Colon (tissue), 2 donors: Measurements from ENCODE around the gene CPT1B.
"Not testable (repeated sequence)": the region's sequence is repeated elsewhere in the genome, so short reads cannot be mapped to it uniquely, and the experiment has no call there.

Experiments used
- FAIRE-seq: peaks from 2 replicates; lab custom pipeline; 2012; peaks lifted over from hg19 to GRCh38; lab: Jason Lieb, UNC
- donor health status: control.
- donor health status: control.

CPT1B gene

GRCh38 chr22:50609599-50609998 lies 31.4 kb upstream of the CPT1B start:
- FAIRE-seq = no peak

- FAIRE-seq = no peak
Measured at GRCh38 chr22:50608996-50609395, 30.8 kb upstream of the CPT1B start.

- not testable (repeated sequence) for FAIRE-seq
Measured at GRCh38 chr22:50608058-50608840, 30.0 kb upstream of the CPT1B start.

- FAIRE-seq = no peak
Measured at GRCh38 chr22:50607659-50608020, 29.4 kb upstream of the CPT1B start.

- FAIRE-seq = no peak
Measured at GRCh38 chr22:50606946-50607658, 28.9 kb upstream of the CPT1B start.

- FAIRE-seq = no peak
Measured at GRCh38 chr22:50606165-50606945, 28.1 kb upstream of the CPT1B start.

DNA sequence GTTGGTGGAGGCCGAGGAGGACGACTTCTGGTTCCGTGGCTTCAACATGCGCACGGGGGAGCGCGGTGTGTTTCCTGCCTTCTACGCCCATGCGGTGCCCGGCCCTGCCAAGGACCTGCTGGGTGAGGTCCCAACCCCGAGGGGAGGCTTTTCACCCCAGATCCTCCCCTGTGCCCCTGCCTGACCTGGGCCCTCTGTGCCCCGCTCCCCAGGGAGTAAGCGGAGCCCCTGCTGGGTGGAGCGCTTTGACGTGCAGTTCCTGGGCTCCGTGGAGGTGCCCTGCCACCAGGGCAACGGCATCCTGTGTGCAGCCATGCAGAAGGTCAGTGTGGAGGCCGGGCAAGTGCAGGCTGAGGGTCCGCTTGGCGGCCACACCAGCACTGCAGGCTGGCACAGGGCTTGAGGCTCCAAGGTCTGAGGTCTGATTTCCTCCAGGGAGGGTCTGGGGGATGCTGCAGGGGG lies 27.4 kb upstream of the CPT1B start:
- no peak for FAIRE-seq

- no peak for FAIRE-seq
Measured at GRCh38 chr22:50605002-50605612, 26.9 kb upstream of the CPT1B start.

DNA sequence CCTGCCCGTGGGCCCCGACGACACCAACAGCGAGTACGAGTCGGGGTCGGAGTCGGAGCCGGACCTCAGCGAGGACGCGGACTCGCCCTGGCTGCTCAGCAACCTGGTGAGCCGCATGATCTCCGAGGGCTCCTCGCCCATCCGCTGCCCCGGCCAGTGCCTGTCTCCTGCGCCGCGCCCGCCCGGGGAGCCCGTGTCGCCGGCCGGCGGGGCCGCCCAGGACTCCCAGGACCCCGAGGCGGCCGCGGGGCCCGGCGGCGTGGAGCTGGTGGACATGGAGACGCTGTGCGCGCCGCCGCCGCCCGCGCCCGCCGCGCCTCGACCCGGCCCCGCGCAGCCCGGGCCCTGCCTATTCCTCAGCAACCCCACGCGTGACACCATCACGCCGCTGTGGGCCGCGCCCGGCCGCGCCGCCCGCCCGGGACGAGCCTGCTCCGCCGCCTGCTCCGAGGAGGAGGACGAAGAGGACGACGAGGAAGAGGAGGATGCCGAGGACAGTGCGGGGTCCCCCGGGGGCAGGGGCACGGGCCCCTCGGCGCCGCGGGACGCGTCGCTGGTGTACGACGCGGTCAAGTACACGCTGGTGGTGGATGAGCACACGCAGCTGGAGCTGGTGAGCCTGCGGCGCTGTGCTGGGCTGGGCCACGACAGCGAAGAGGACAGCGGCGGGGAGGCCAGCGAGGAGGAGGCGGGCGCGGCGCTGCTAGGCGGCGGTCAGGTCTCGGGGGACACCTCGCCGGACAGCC lies 26.2 kb upstream of the CPT1B start:
- FAIRE-seq = no peak

DNA sequence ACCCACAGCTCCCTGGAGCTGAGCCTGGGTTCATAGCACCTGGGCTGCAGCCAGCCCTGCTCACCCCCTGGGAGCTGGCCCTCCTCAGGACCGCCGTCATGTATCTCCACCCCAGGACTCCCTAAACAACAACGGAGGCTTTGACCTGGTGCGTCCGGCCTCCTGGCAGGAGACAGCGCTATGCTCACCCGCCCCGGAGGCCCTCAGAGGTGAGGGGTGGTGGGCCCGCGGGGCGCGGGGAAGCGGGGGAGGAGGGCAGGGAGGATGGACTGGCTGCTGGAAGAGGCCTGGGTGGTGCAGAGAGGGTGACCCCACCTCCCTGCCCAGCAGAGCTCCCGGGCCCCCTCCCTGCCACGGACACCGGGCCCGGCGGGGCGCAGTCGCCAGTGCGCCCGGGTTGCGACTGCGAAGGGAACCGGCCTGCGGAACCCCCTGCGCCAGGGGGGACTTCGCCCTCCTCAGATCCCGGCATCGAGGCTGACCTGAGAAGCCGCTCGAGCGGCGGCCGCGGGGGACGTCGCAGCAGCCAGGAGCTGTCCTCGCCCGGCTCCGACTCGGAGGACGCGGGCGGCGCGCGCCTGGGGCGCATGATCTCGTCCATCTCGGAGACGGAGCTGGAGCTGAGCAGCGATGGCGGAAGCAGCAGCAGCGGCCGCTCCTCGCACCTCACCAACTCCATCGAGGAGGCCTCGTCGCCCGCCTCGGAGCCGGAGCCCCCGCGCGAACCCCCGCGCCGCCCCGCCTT lies 25.5 kb upstream of the CPT1B start:
- FAIRE-seq = no peak

DNA sequence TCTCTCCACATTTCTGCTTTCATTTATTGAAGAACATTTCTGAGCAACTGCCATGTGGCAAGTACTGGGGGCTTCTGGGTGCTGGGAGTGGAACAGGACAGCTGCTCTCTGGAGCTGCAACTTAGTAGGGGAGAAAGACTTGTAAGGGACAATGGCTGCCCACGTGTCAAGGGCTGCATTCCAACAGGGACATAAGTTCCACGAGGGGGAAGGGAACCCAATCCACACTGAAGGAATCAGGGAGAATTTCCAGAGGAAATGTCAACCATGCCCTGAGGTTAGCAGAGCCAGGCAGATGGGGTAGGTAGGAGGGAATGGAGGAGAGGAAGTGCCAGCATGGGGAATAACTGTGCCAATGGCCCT lies 24.1 kb upstream of the CPT1B start:
- FAIRE-seq = no peak

DNA sequence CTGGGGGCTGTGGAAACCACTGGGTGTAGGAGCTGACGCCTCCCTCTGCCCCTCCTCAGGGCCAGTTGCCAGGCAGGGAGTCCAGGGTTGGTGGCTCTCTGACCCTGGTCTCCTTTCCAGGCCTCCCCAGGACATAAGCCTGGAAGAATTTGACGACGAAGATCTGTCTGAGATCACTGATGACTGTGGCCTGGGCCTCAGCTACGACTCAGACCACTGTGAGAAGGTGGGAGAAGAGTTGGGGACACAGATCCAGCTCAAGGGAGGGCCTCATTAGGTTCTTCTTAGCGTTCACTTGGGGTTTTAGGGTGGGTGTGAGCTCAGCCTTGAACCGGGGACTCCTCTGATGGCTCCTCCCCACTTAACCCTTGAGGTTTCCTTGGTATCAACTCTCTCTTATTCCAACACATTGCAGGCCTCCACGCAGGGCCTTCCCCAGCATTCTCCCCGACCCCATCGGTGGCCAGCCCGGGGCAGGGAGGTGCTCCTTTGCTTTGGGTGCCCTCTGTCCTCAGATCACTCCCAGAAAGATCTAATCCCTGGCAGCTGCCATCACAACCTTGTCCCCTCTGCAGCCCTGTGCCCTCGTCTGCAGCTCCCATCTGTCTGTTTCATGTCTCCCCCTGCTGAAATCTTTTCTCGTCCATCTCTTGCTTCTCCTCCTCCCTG lies 23.6 kb upstream of the CPT1B start:
- no peak for FAIRE-seq

GRCh38 chr22:50600967-50601668 lies 22.9 kb upstream of the CPT1B start:
- no peak for FAIRE-seq

DNA sequence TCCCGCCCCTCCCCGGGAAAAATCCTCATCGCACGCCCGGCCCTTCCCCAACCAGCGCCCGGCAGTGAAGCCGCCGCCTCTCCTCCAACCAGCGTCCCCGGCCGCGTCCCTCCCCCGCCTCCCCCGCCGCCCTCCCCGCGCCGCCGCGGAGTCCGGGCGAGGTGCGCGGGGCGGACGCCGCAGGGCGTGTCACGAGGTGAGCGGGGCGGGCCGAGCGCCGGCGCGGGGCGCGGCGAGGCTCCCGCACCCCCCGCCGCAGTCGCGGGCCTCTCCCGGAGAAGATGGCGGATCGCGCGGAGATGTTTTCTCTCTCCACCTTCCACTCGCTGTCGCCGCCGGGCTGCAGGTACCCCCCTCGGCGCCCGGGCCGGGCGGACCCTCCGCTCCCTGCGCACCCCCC lies 22.3 kb upstream of the CPT1B start, which contains the start of gene MAPK8IP2:
Gene MAPK8IP2 (plus strand): TSS at position 256 of the 400 bp plus-strand sequence. CDS start 26 bp downstream, at position 282.
- no peak for FAIRE-seq

DNA sequence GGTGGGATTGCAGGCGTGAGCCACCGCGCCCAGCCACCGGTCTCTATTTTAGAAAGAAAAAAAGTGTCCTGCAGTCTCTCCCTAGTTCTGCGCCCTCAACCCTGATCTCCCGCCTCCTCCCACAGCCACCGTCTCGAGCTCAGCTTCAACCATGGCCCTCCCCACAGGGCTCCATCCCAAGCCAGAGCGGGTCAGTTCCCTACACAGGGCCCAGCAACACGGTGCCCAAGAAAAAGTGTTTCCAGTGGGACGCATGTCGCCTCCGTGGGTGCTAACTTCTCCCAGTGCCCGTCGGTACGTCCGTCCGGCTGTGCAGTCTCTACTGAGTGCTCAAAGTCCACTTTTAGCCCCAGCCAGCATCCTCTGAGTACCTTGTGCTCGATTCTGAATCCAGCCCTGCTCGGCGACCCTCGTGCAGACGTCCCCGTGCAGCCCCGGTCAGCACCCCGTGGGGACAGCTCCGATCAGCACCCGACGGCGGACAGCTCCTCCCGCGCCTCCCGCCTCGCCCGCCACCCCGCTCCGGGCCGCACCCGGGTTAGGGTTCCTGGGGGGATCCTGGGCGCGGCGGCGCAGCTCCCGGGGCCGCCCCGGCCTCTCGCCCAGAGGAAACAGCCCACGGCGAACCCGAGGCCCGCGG lies 21.7 kb upstream of the CPT1B start:
- FAIRE-seq = no peak

- no peak for FAIRE-seq
Measured at GRCh38 chr22:50597097-50597496, 18.9 kb upstream of the CPT1B start.

- no peak for FAIRE-seq
Measured at GRCh38 chr22:50595189-50595588, 17.0 kb upstream of the CPT1B start.

DNA sequence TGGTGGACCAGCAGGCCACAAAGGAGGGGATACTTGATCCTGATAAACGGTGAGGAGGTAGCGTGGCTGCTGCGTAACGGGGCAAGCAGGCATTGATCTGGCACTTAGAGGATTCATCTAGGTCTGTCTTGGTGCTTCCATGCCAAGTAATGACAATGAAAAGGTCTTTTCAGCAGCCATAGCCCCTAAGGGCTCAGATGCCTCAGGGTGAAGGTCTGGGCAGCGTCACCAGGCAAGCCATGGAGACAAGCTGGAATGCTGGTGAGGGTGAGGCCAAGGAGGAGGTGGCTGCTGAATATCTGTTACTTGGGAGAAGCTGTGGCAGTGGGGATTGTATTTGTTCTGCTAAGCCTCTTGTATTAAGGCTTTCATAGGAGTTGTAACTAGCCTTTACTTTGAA lies 9.2 kb upstream of the CPT1B start:
- no peak for FAIRE-seq

- no peak for FAIRE-seq
Measured at GRCh38 chr22:50586416-50586815, 8.2 kb upstream of the CPT1B start.
